ENCODE measurements around the gene LRCH4.
A peak's percentile ranks its signal among the peaks of the same experiment; 100 is the strongest.

GRCh38 chr7:100568896-100569844 is 16.8 kb downstream of the LRCH4 start:
- TF ChIP-seq CTCF (IDR thresholded peaks at IDR 0.05; ENCODE audit: low read depth, low read length, poor library complexity, severe bottlenecking), result peak; percentile 78
- no peak for TF ChIP-seq EZH2phosphoT487 (IDR thresholded peaks at IDR 0.05; ENCODE audit: borderline replicate concordance, low read length)
